WTC11 (cell line): ENCODE measurements around the gene PHLDB3. TPM values are rescaled to one million over a fixed set of nuclear protein-coding genes. Genes with fewer than 3 reads are reported as not detected.

Experiments used
- NR3C1 ChIP-seq: sonication (generic); formaldehyde crosslinking; conservative IDR thresholded peaks from 2 replicates; pipeline ENCODE4 v1.8.1; 2023; ENCODE audit warnings: low read depth, mild to moderate bottlenecking, missing genetic modification reagents
- SMAD4 ChIP-seq: sonication (generic); formaldehyde crosslinking; IDR thresholded peaks from 2 replicates; pipeline ENCODE4 v1.8.0; 2022; ENCODE audit warnings: mild to moderate bottlenecking, missing genetic modification reagents
- ZNF138 ChIP-seq: sonication (generic); formaldehyde crosslinking; conservative IDR thresholded peaks from 2 replicates; pipeline ENCODE4 v1.8.1; 2022; ENCODE audit warnings: mild to moderate bottlenecking, moderate library complexity, missing genetic modification reagents
- ZNF396 ChIP-seq: fragments of 250-450 bp; sonication (Bioruptor Pico); IDR thresholded peaks from 2 replicates; pipeline ENCODE4 v1.8.0; 2021; ENCODE audit warnings: mild to moderate bottlenecking, moderate library complexity, borderline replicate concordance
- total RNA-seq: library from RNA; stranded (reverse); gene quantifications from 3 replicates; pipeline ENCODE4 v1.2.3, GENCODE V29; 2021
- TF ChIP-seq, protein P1 (sequence below): fragments of 250-450 bp; sonication (Bioruptor Pico); IDR thresholded peaks from 2 replicates; pipeline ENCODE4 v1.9.0; 2021; ENCODE audit warnings: mild to moderate bottlenecking, borderline replicate concordance
- TF ChIP-seq, protein P2 (sequence below): sonication (generic); formaldehyde crosslinking; conservative IDR thresholded peaks from 2 replicates; pipeline ENCODE4 v1.8.1; 2023; ENCODE audit warnings: mild to moderate bottlenecking, low read depth, missing genetic modification reagents, moderate library complexity
- TF ChIP-seq, protein P3 (sequence below): fragments of 200-600 bp; IDR thresholded peaks from 2 replicates; pipeline ENCODE4 v1.8.0; 2022; ENCODE audit warnings: antibody characterized with exemption
- TF ChIP-seq, protein P4 (sequence below): fragments of 250-450 bp; sonication (Bioruptor Pico); IDR thresholded peaks from 2 replicates; pipeline ENCODE4 v1.9.0; 2021; ENCODE audit warnings: moderate library complexity, mild to moderate bottlenecking, inconsistent platforms, borderline replicate concordance
- TF ChIP-seq, protein P5 (sequence below): sonication (generic); formaldehyde crosslinking; IDR thresholded peaks from 2 replicates; pipeline ENCODE4 v1.8.1; 2023; ENCODE audit warnings: mild to moderate bottlenecking, missing genetic modification reagents
- TF ChIP-seq, protein P6 (sequence below): sonication (generic); formaldehyde crosslinking; IDR thresholded peaks from 2 replicates; pipeline ENCODE4 v1.8.1; 2023; ENCODE audit warnings: mild to moderate bottlenecking, missing genetic modification reagents, borderline replicate concordance
- TF ChIP-seq, protein P7 (sequence below): sonication (generic); formaldehyde crosslinking; IDR thresholded peaks from 2 replicates; pipeline ENCODE4 v1.8.1; 2023; ENCODE audit warnings: mild to moderate bottlenecking, missing genetic modification reagents, moderate library complexity

Gene PHLDB3
- total RNA-seq, 1 experiment from 2014 or later: 14.6 TPM

DNA sequence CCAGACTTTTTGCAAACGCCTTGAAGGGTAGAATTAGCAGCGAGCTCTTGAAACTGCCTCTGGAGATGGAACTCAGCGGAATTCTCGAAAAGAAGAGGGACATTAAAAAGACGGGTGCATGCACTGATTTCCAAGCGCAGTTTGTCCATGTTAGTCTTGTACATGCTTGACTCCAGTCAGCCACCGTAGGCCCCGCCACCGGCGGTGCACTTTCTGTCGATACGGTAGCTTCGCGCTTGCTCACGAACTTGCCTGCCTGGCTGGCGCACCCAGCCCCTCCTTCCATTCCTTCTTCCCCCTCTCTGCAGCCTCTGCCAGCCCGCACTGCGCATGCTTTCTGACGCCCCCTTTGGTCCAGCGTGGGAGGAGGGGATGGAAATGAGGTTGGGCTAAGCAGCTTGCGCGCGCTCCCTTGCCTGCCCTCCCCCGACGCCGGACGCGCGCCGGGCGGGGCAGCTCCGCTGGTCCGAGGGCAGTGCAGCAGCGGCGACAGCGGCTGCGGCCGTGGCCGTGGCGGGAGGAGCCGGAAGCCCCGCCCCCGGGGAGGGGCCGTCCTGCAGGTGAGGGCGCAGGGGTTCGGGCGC, 28.5 kb upstream of the PHLDB3 start, which contains the start of gene ZNF575 (continued):
- TF ChIP-seq, protein P1, sequence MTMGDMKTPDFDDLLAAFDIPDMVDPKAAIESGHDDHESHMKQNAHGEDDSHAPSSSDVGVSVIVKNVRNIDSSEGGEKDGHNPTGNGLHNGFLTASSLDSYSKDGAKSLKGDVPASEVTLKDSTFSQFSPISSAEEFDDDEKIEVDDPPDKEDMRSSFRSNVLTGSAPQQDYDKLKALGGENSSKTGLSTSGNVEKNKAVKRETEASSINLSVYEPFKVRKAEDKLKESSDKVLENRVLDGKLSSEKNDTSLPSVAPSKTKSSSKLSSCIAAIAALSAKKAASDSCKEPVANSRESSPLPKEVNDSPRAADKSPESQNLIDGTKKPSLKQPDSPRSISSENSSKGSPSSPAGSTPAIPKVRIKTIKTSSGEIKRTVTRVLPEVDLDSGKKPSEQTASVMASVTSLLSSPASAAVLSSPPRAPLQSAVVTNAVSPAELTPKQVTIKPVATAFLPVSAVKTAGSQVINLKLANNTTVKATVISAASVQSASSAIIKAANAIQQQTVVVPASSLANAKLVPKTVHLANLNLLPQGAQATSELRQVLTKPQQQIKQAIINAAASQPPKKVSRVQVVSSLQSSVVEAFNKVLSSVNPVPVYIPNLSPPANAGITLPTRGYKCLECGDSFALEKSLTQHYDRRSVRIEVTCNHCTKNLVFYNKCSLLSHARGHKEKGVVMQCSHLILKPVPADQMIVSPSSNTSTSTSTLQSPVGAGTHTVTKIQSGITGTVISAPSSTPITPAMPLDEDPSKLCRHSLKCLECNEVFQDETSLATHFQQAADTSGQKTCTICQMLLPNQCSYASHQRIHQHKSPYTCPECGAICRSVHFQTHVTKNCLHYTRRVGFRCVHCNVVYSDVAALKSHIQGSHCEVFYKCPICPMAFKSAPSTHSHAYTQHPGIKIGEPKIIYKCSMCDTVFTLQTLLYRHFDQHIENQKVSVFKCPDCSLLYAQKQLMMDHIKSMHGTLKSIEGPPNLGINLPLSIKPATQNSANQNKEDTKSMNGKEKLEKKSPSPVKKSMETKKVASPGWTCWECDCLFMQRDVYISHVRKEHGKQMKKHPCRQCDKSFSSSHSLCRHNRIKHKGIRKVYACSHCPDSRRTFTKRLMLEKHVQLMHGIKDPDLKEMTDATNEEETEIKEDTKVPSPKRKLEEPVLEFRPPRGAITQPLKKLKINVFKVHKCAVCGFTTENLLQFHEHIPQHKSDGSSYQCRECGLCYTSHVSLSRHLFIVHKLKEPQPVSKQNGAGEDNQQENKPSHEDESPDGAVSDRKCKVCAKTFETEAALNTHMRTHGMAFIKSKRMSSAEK: no peak
- TF ChIP-seq SMAD4 (no peak), ZNF396 (CRISPR knock-in tag) (no peak), ZNF138 (CRISPR knock-in tag) (no peak), NR3C1 (no peak)
- TF ChIP-seq, protein P2, sequence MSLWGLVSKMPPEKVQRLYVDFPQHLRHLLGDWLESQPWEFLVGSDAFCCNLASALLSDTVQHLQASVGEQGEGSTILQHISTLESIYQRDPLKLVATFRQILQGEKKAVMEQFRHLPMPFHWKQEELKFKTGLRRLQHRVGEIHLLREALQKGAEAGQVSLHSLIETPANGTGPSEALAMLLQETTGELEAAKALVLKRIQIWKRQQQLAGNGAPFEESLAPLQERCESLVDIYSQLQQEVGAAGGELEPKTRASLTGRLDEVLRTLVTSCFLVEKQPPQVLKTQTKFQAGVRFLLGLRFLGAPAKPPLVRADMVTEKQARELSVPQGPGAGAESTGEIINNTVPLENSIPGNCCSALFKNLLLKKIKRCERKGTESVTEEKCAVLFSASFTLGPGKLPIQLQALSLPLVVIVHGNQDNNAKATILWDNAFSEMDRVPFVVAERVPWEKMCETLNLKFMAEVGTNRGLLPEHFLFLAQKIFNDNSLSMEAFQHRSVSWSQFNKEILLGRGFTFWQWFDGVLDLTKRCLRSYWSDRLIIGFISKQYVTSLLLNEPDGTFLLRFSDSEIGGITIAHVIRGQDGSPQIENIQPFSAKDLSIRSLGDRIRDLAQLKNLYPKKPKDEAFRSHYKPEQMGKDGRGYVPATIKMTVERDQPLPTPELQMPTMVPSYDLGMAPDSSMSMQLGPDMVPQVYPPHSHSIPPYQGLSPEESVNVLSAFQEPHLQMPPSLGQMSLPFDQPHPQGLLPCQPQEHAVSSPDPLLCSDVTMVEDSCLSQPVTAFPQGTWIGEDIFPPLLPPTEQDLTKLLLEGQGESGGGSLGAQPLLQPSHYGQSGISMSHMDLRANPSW (CRISPR knock-in tag): no peak
- TF ChIP-seq, protein P3, sequence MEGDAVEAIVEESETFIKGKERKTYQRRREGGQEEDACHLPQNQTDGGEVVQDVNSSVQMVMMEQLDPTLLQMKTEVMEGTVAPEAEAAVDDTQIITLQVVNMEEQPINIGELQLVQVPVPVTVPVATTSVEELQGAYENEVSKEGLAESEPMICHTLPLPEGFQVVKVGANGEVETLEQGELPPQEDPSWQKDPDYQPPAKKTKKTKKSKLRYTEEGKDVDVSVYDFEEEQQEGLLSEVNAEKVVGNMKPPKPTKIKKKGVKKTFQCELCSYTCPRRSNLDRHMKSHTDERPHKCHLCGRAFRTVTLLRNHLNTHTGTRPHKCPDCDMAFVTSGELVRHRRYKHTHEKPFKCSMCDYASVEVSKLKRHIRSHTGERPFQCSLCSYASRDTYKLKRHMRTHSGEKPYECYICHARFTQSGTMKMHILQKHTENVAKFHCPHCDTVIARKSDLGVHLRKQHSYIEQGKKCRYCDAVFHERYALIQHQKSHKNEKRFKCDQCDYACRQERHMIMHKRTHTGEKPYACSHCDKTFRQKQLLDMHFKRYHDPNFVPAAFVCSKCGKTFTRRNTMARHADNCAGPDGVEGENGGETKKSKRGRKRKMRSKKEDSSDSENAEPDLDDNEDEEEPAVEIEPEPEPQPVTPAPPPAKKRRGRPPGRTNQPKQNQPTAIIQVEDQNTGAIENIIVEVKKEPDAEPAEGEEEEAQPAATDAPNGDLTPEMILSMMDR: peak; percentile 16; the same call in 1 of the 2 replicates
- TF ChIP-seq, protein P4, sequence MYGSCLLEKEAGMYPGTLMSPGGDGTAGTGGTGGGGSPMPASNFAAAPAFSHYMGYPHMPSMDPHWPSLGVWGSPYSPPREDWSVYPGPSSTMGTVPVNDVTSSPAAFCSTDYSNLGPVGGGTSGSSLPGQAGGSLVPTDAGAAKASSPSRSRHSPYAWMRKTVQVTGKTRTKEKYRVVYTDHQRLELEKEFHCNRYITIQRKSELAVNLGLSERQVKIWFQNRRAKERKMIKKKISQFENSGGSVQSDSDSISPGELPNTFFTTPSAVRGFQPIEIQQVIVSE (CRISPR knock-in tag): no peak
- TF ChIP-seq, protein P5, sequence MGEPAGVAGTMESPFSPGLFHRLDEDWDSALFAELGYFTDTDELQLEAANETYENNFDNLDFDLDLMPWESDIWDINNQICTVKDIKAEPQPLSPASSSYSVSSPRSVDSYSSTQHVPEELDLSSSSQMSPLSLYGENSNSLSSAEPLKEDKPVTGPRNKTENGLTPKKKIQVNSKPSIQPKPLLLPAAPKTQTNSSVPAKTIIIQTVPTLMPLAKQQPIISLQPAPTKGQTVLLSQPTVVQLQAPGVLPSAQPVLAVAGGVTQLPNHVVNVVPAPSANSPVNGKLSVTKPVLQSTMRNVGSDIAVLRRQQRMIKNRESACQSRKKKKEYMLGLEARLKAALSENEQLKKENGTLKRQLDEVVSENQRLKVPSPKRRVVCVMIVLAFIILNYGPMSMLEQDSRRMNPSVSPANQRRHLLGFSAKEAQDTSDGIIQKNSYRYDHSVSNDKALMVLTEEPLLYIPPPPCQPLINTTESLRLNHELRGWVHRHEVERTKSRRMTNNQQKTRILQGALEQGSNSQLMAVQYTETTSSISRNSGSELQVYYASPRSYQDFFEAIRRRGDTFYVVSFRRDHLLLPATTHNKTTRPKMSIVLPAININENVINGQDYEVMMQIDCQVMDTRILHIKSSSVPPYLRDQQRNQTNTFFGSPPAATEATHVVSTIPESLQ (CRISPR knock-in tag): no peak
- TF ChIP-seq, protein P6, sequence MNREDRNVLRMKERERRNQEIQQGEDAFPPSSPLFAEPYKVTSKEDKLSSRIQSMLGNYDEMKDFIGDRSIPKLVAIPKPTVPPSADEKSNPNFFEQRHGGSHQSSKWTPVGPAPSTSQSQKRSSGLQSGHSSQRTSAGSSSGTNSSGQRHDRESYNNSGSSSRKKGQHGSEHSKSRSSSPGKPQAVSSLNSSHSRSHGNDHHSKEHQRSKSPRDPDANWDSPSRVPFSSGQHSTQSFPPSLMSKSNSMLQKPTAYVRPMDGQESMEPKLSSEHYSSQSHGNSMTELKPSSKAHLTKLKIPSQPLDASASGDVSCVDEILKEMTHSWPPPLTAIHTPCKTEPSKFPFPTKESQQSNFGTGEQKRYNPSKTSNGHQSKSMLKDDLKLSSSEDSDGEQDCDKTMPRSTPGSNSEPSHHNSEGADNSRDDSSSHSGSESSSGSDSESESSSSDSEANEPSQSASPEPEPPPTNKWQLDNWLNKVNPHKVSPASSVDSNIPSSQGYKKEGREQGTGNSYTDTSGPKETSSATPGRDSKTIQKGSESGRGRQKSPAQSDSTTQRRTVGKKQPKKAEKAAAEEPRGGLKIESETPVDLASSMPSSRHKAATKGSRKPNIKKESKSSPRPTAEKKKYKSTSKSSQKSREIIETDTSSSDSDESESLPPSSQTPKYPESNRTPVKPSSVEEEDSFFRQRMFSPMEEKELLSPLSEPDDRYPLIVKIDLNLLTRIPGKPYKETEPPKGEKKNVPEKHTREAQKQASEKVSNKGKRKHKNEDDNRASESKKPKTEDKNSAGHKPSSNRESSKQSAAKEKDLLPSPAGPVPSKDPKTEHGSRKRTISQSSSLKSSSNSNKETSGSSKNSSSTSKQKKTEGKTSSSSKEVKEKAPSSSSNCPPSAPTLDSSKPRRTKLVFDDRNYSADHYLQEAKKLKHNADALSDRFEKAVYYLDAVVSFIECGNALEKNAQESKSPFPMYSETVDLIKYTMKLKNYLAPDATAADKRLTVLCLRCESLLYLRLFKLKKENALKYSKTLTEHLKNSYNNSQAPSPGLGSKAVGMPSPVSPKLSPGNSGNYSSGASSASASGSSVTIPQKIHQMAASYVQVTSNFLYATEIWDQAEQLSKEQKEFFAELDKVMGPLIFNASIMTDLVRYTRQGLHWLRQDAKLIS (CRISPR knock-in tag): no peak
- TF ChIP-seq, protein P7, sequence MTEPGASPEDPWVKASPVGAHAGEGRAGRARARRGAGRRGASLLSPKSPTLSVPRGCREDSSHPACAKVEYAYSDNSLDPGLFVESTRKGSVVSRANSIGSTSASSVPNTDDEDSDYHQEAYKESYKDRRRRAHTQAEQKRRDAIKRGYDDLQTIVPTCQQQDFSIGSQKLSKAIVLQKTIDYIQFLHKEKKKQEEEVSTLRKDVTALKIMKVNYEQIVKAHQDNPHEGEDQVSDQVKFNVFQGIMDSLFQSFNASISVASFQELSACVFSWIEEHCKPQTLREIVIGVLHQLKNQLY (CRISPR knock-in tag): no peak
